GM10266 (cell line): ENCODE data around the gene CES4A.
"Not testable (repeated sequence)": the region's sequence is repeated elsewhere in the genome, so short reads cannot be mapped to it uniquely, and the experiment has no call there.

Experiments used
- DNase-seq: peaks from one replicate; pipeline ENCODE4 v3.0.0; 2012; ENCODE audit errors: extremely low spot score
- TF ChIP-seq, protein P1 (sequence below): IDR thresholded peaks from 2 replicates; pipeline ENCODE4 v1.5.1; 2012; ENCODE audit warnings: mild to moderate bottlenecking, low read depth; ENCODE audit not compliant: control insufficient read depth, insufficient read depth; ENCODE audit errors: missing control alignments

Gene CES4A

DNA sequence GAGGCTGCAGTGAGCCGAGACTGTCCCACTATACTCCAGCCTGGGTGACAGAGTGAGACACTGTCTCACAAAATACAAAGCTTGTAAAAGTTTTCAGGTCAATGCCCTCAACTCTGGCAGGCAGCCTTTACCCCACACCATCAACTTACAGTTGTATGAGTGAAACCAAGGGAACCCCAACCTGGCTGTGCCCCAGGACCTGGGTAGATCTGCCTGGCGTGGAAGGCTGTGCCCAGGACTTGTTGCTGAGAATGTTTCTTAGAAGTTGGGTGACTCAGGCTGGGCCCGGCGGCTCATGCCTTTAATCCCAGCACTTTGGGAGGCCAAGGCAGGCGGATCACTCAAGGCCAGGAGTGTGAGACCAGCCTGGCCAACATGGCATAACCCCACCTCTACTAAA, 19.5 kb upstream of the CES4A start:
- DNase-seq: peak; percentile 8
- TF ChIP-seq, protein P1, sequence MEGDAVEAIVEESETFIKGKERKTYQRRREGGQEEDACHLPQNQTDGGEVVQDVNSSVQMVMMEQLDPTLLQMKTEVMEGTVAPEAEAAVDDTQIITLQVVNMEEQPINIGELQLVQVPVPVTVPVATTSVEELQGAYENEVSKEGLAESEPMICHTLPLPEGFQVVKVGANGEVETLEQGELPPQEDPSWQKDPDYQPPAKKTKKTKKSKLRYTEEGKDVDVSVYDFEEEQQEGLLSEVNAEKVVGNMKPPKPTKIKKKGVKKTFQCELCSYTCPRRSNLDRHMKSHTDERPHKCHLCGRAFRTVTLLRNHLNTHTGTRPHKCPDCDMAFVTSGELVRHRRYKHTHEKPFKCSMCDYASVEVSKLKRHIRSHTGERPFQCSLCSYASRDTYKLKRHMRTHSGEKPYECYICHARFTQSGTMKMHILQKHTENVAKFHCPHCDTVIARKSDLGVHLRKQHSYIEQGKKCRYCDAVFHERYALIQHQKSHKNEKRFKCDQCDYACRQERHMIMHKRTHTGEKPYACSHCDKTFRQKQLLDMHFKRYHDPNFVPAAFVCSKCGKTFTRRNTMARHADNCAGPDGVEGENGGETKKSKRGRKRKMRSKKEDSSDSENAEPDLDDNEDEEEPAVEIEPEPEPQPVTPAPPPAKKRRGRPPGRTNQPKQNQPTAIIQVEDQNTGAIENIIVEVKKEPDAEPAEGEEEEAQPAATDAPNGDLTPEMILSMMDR: no peak

DNA sequence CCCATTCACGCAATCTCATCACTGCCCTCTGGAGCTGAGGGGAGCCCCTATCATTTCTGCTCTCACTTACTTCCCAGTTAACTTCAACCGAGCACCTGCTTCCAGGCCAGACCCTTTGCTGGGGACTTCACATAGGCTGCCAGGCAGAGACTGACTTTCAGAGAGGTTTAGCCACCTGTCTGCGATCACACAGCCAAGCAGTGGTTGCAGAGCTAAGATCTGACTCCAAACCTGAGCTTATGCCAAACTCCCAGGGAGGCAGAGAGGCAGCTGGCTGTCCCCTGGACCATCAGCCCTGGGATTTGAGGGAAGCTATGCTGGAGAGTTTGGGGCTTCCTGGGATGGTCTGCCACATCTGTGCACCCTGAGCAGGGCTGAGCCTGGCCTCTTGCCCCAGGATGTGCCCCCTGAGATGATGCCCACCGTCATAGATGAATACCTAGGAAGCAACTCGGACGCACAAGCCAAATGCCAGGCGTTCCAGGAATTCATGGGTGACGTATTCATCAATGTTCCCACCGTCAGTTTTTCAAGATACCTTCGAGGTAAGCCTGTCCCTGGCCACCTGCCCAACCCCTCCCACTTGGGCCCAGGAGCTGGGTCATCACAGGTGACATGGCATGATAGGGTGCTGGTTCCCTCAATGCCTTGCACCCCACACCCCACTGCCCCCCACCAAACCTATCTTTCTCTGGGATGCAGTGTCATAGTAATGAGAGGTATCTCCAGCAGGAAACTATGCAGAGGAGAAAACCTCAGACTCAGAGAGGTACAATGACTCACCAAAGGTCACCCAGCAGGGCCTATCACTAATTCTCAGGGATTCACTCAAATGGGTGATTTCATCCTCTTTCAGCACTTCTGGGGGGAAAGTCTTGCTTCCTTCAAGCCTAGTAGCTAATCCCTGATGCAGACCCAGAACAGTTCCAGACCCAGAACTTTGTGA, 17.3 kb upstream of the CES4A start:
- DNase-seq: no peak
- TF ChIP-seq, protein P1: no peak

DNA sequence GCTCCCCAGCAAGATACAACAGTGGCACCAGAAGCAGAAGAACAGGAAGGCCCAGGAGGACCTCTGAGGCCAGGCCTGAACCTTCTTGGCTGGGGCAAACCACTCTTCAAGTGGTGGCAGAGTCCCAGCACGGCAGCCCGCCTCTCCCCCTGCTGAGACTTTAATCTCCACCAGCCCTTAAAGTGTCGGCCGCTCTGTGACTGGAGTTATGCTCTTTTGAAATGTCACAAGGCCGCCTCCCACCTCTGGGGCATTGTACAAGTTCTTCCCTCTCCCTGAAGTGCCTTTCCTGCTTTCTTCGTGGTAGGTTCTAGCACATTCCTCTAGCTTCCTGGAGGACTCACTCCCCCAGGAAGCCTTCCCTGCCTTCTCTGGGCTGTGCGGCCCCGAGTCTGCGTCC, 15.4 kb upstream of the CES4A start:
- no peak for DNase-seq
- TF ChIP-seq, protein P1: no peak

DNA sequence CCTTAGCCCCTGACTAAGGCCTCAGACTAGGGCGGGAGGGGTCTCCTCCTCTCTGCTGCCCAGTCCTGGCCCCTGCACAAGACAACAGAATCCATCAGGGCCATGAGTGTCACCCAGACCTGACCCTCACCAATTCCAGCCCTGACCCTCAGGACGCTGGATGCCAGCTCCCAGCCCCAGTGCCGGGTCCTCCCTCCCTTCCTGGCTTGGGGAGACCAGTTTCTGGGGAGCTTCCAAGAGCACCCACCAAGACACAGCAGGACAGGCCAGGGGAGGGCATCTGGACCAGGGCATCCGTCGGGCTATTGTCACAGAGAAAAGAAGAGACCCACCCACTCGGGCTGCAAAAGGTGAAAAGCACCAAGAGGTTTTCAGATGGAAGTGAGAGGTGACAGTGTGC, 14.7 kb upstream of the CES4A start:
- TF ChIP-seq, protein P1: no peak
- DNase-seq: no peak

DNA sequence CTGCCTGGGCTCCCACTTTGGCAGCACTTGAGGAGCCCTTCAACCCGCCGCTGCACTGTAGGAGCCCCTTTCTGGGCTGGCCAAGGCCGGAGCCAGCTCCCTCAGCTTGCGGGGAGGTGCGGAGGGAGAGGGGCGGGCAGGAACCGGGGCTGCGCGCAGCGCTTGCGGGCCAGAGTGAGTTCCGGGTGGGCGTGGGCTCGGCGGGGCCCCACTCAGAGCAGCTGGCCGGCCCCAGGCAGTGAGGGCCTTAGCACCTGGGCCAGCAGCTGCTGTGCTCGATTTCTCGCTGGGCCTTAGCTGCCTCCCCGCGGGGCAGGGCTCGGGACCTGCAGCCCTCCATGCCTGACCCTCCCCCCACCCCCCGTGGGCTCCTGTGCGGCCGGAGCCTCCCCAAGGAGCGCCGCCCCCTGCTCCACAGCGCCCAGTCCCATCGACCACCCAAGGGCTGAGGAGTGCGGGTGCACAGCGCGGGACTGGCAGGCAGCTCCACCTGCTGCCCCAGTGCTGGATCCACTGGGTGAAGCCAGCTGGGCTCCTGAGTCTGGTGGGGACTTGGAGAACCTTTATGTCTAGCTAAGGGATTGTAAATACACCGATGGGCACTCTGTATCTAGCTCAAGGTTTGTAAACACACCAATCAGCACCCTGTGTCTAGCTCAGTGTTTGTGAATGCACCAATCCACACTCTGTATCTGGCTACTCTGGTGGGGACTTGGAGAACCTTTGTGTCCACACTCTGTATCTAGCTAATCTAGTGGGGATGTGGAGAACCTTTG, 14.0 kb upstream of the CES4A start:
- not testable (repeated sequence) for DNase-seq

DNA sequence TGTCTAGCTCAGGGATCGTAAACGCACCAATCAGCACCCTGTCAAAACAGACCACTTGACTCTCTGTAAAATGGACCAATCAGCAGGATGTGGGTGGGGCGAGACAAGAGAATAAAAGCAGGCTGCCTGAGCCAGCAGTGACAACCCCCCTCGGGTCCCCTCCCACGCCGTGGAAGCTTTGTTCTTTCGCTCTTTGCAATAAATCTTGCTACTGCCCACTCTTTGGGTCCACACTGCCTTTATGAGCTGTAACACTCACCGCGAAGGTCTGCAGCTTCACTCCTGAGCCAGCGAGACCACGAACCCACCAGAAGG, 13.5 kb upstream of the CES4A start:
- DNase-seq: not testable (repeated sequence)

DNA sequence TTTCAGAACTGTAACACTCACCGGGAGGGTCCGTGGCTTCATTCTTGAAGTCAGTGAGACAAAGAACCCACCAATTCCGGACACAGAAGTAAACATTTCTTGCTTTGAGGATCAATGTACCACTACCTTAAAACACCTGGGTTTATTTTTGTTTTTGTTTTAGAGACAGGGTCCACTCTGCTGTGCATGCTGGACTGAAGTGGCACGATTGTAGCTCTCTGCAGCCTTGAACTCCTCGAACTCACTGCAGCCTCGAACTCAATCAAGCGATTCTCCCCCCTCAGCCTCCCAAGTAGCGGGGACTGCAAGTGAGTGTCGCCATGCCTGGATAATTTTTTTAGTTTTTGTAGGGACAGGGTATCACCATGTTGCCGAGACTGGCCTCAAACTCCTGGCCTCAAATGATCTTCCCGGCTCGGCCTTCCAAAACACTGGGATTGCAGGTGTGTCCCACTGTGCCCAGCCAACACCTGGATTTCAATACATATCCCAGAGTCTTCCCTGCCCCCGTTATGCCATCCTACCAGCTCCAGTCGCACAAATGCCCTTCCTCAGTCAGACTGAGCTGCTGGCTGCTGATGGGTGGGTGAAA, 13.0 kb upstream of the CES4A start:
- TF ChIP-seq, protein P1: no peak
- no peak for DNase-seq

DNA sequence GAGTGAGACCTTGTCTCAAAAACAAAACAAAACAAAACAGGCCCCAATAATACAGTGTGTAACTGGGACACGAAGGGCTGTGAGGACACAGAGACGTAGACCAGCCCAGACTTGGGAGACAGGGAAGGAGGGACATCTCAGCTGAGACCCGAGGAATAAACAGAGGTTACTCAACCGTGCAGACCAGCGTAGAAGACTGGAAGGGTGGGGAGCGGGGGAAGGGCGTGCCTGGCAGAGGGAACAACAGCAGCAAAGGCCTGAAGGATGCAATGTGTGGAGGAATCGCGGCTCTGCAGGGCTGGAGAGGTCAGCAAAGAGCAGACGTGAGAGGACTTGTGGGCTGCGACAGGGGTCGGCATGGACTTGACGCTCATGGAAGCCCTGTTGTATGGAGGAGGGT, 11.6 kb upstream of the CES4A start:
- no peak for DNase-seq
- TF ChIP-seq, protein P1: no peak
